Upper lobe of left lung (tissue), 4 donors: ENCODE data around the gene SEC61A1.

Source experiments
- CTCF ChIP-seq, 6 experiments: fragments of 450-650 bp in 4 of 6; fragments of 200-600 bp in 2 of 6; sonication (generic) in 2 of 6; IDR thresholded peaks; one replicate each; pipeline ENCODE4 v1.5.1; 2016 to 2019; ENCODE audit warnings: antibody characterized with exemption in 6 of 6
- EP300 ChIP-seq, 4 donors: sonication (generic); formaldehyde crosslinking; IDR thresholded peaks; one replicate each; pipeline ENCODE4 v1.5.1; 2017; ENCODE audit warnings: antibody characterized with exemption in 4 of 4, control low read depth in 2 of 4
- POLR2A ChIP-seq, 4 donors: fragments of 450-650 bp; IDR thresholded peaks; one replicate each; pipeline ENCODE4 v1.5.1; 2016 to 2017; ENCODE audit warnings: antibody characterized with exemption in 4 of 4, mild to moderate bottlenecking in 2 of 4

DNA sequence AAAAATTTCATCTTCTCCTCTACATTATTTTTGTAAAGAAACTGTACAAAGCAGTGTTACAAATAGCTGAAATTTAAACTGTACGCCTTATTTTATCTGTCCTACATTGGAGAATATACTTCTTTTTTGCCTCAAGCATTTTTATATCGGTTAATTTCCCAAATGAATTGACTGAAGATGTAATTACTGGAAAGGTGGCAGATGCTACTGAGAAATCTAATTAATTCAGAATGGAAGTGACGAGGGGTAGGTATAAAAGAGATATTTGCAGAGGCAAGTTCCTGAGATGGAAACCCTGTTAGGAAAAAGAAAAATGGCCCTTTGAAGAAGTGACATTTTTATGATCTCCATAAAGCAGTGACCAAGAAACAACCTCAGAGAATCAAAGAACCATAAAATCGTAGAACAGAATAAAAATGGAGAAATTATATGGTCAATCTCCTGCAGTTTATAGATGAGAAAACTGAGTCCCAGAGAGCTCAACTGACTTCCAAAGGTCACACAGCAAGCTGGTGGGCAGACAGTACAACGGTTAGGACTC is 51.0 kb downstream of the SEC61A1 start:
- TF ChIP-seq CTCF (IDR thresholded peaks at IDR 0.05): no peak
- TF ChIP-seq EP300 (IDR thresholded peaks at IDR 0.05): no peak
- no peak for TF ChIP-seq POLR2A (IDR thresholded peaks at IDR 0.05)
